ENCODE data around the gene RAD18.

DNA sequence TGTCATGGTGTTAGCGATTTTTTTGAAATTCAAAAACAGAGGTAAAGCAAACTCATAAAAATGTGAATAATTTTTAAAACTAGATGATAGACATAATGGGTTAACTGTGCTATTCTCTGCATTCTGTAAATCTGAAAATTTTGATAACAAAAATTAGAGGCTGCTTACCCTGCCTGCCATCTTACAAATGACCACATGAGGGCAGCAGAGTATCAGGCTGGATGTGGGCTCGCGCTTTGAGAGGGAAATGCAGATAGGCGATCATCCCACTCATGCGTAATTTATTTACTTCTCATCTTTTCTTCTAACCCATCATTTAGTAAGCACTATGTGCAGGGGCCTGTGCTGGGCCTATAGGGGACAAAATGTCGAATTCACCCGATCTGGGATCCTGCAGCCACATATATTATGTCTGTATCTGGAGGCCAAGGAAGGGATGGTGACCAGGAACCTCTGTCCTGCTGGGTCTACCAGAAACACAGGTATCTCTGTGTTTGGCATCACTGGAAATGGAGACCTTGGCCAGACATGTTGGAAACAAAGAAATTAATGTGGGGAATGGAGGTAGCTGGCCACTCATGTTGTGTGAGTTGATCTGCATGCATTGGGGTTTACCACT, 7.8 kb upstream of the RAD18 start:
- TF ChIP-seq, protein P1, sequence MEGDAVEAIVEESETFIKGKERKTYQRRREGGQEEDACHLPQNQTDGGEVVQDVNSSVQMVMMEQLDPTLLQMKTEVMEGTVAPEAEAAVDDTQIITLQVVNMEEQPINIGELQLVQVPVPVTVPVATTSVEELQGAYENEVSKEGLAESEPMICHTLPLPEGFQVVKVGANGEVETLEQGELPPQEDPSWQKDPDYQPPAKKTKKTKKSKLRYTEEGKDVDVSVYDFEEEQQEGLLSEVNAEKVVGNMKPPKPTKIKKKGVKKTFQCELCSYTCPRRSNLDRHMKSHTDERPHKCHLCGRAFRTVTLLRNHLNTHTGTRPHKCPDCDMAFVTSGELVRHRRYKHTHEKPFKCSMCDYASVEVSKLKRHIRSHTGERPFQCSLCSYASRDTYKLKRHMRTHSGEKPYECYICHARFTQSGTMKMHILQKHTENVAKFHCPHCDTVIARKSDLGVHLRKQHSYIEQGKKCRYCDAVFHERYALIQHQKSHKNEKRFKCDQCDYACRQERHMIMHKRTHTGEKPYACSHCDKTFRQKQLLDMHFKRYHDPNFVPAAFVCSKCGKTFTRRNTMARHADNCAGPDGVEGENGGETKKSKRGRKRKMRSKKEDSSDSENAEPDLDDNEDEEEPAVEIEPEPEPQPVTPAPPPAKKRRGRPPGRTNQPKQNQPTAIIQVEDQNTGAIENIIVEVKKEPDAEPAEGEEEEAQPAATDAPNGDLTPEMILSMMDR (IDR thresholded peaks at IDR 0.05): peak; percentile 96 to 99 (median 99)
- no peak for TF ChIP-seq POLR2A (IDR thresholded peaks at IDR 0.05)

Data from transverse colon (tissue), 3 donors.